SH-SY5Y (cell line): ENCODE measurements around the gene MCM9.

Experiments
- GATA2 ChIP-seq: IDR thresholded peaks from 2 replicates; pipeline ENCODE4 v1.6.1; 2011; ENCODE audit warnings: mild to moderate bottlenecking, low read depth, low read length
- GATA3 ChIP-seq: IDR thresholded peaks from 2 replicates; pipeline ENCODE4 v1.6.1; 2011; ENCODE audit warnings: low read depth, mild to moderate bottlenecking, low read length, moderate library complexity

GRCh38 chr6:118963003-118963402, 28.0 kb upstream of the MCM9 start:
- TF ChIP-seq GATA3 (no peak), GATA2 (no peak)
